GM12878 (cell line): Measurements from ENCODE around the gene CFLAR. TPM values are rescaled to one million over a fixed set of nuclear protein-coding genes. Genes with fewer than 3 reads are reported as not detected.

Experiments used
- HDAC6 ChIP-seq: fragments of 200-600 bp; sonication (generic); IDR thresholded peaks from one replicate; pipeline ENCODE4 v1.8.0; 2017; ENCODE audit warnings: antibody characterized with exemption; ENCODE audit not compliant: unreplicated experiment
- HDGF ChIP-seq: fragments of 450-650 bp; IDR thresholded peaks from 2 replicates; pipeline ENCODE4 v1.6.1; 2016; ENCODE audit warnings: antibody characterized with exemption
- IKZF1 ChIP-seq: fragments of 450-650 bp; conservative IDR thresholded peaks from 2 replicates; pipeline ENCODE4 v1.6.1; 2017; ENCODE audit warnings: antibody characterized with exemption, mild to moderate bottlenecking
- JUNB ChIP-seq: IDR thresholded peaks from 2 replicates; pipeline ENCODE4 v1.6.1; 2016; ENCODE audit warnings: antibody characterized with exemption, mild to moderate bottlenecking
- MEF2A ChIP-seq: IDR thresholded peaks from 2 replicates; pipeline ENCODE4 v1.6.1; 2011; ENCODE audit warnings: low read depth, mild to moderate bottlenecking, low read length, moderate library complexity; ENCODE audit not compliant: insufficient read depth
- NBN ChIP-seq: fragments of 450-650 bp; IDR thresholded peaks from 2 replicates; pipeline ENCODE4 v1.6.1; 2016
- NR2F1 ChIP-seq: fragments of 450-650 bp; conservative IDR thresholded peaks from 2 replicates; pipeline ENCODE4 v1.6.1; 2017; ENCODE audit warnings: mild to moderate bottlenecking
- RELA ChIP-seq: fragments of 450-650 bp; IDR thresholded peaks from 2 replicates; pipeline ENCODE4 v1.8.0; 2014; ENCODE audit warnings: borderline replicate concordance; ENCODE audit not compliant: partially characterized antibody
- SMARCA5 ChIP-seq: fragments of 450-650 bp; IDR thresholded peaks from 2 replicates; pipeline ENCODE4 v1.6.1; 2017; ENCODE audit warnings: mild to moderate bottlenecking
- SREBF1 ChIP-seq: IDR thresholded peaks from 2 replicates; pipeline ENCODE4 v1.6.1; 2012; ENCODE audit warnings: mild to moderate bottlenecking, low read length
- TBL1XR1 ChIP-seq: IDR thresholded peaks from 2 replicates; pipeline ENCODE4 v1.6.1; 2012; ENCODE audit warnings: low read depth, low read length, improper control_type of control experiment
- YY1 ChIP-seq: IDR thresholded peaks from 2 replicates; pipeline ENCODE4 v1.6.1; 2011; ENCODE audit warnings: low read depth, mild to moderate bottlenecking, low read length
- ZNF24 ChIP-seq: fragments of 450-650 bp; IDR thresholded peaks from 2 replicates; pipeline ENCODE4 v1.6.1; 2017; ENCODE audit warnings: antibody characterized with exemption, mild to moderate bottlenecking
- polyA plus RNA-seq, 11 experiments: library from polyadenylated mRNA; depleted of rRNA in 4 of 11; unstranded in 6 of 11; stranded (reverse) in 5 of 11; fragments of >200 nt; fragmentation: Nextera tagmentation in 4 of 11; fragmentation: Illumina TruSeq in 1 of 11; extraction: Ambion mirVana in 4 of 11; extraction: Trizol in 1 of 11; gene quantifications; 1 replicate in 1 of 11; 2 replicates in 10 of 11; pipeline versions ENCODE4 v1.2.1 to v1.2.3, GENCODE V29; 2011 to 2016; ENCODE audit warnings: inconsistent platforms in 2 of 11, missing spikeins in 2 of 11, low read depth in 1 of 11
- total RNA-seq, 4 experiments: library from RNA; depleted of rRNA in 3 of 4; stranded (reverse); fragments of >200 nt in 3 of 4; fragmentation: Illumina TruSeq in 1 of 4; extraction: Trizol in 1 of 4; gene quantifications; 2 replicates each; pipeline versions ENCODE4 v1.2.1 to v1.2.3, GENCODE V29; 2013 to 2021
- TF ChIP-seq, protein P1 (sequence below): fragments of 450-650 bp; IDR thresholded peaks from 2 replicates; pipeline ENCODE4 v1.6.1; 2017; ENCODE audit warnings: borderline replicate concordance
- TF ChIP-seq, protein P2 (sequence below): IDR thresholded peaks from 2 replicates; pipeline ENCODE4 v1.6.1; 2011; ENCODE audit warnings: borderline replicate concordance, low read depth, mild to moderate bottlenecking, moderate library complexity, mixed read lengths, low read length; ENCODE audit not compliant: insufficient read depth; ENCODE audit errors: extremely low read length
- TF ChIP-seq, protein P3 (sequence below): fragments of 450-650 bp; IDR thresholded peaks from 2 replicates; pipeline ENCODE4 v1.6.1; 2018; ENCODE audit warnings: mild to moderate bottlenecking, low read depth, moderate library complexity; ENCODE audit not compliant: partially characterized antibody
- TF ChIP-seq, protein P4 (sequence below): IDR thresholded peaks from 2 replicates; pipeline ENCODE4 v1.6.1; 2012; ENCODE audit warnings: low read depth, low read length, improper control_type of control experiment
- TF ChIP-seq, protein P5 (sequence below): fragments of 450-650 bp; formaldehyde crosslinking; IDR thresholded peaks from 2 replicates; pipeline ENCODE4 v1.5.0; 2022; ENCODE audit warnings: mild to moderate bottlenecking, missing genetic modification characterization

Gene CFLAR
- total and polyA plus RNA-seq, 10 of the 15 experiments (the other 5 are each of a cell fraction or from before 2014, with no cell fraction given), result 80.6 to 181 (median 101) TPM

DNA sequence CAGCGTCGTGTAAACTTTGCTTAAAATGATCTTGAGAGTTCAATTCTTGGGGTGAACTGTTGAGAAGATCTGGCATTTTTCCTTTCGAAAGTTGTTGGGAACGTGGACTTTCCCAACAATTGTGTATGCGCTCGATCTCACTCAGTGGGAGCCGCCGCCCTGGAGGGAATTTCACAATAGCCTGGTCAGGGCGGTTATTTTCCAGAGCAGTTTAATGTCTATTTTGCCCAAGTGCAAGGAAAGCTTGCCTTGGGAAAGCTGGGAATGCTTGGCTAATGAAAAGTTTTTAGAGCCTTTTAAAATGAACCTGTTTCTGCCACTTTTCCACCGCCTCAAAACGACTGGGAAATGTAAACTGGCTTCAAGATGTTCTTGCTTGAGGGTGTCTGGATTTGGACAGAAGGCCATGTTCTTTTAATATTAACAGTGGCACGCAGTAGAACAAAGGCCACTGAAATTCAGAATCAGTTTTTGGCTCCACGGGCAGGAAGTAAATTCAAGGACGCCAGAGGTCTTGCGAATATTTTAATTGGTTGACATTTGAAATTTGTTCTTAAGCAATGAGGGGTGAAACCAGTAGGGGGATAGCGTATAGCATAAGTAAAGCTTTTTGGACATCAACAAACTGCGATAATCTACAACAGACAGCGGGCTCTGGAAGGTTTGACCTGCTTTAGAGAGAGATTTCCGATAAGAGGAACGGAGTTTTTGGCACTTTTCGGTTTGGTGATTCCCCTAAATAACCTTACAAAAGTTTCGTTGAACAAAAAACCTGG is 1.2 kb downstream of the CFLAR start (continued):
- TF ChIP-seq JUNB (no peak), MEF2A (no peak), HDGF (no peak), YY1 (no peak; the same call in 1 of the 2 replicates), RELA (no peak), NBN (peak; percentile 11; the same call in 1 of the 2 replicates), TBL1XR1 (no peak), SREBF1 (no peak), IKZF1 (peak; percentile 73), SMARCA5 (no peak), HDAC6 (no peak), ZNF24 (no peak), NR2F1 (no peak)
- TF ChIP-seq, protein P1, sequence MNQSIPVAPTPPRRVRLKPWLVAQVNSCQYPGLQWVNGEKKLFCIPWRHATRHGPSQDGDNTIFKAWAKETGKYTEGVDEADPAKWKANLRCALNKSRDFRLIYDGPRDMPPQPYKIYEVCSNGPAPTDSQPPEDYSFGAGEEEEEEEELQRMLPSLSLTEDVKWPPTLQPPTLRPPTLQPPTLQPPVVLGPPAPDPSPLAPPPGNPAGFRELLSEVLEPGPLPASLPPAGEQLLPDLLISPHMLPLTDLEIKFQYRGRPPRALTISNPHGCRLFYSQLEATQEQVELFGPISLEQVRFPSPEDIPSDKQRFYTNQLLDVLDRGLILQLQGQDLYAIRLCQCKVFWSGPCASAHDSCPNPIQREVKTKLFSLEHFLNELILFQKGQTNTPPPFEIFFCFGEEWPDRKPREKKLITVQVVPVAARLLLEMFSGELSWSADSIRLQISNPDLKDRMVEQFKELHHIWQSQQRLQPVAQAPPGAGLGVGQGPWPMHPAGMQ, result no peak
- TF ChIP-seq, protein P2, sequence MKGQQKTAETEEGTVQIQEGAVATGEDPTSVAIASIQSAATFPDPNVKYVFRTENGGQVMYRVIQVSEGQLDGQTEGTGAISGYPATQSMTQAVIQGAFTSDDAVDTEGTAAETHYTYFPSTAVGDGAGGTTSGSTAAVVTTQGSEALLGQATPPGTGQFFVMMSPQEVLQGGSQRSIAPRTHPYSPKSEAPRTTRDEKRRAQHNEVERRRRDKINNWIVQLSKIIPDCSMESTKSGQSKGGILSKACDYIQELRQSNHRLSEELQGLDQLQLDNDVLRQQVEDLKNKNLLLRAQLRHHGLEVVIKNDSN, result no peak
- TF ChIP-seq, protein P3, sequence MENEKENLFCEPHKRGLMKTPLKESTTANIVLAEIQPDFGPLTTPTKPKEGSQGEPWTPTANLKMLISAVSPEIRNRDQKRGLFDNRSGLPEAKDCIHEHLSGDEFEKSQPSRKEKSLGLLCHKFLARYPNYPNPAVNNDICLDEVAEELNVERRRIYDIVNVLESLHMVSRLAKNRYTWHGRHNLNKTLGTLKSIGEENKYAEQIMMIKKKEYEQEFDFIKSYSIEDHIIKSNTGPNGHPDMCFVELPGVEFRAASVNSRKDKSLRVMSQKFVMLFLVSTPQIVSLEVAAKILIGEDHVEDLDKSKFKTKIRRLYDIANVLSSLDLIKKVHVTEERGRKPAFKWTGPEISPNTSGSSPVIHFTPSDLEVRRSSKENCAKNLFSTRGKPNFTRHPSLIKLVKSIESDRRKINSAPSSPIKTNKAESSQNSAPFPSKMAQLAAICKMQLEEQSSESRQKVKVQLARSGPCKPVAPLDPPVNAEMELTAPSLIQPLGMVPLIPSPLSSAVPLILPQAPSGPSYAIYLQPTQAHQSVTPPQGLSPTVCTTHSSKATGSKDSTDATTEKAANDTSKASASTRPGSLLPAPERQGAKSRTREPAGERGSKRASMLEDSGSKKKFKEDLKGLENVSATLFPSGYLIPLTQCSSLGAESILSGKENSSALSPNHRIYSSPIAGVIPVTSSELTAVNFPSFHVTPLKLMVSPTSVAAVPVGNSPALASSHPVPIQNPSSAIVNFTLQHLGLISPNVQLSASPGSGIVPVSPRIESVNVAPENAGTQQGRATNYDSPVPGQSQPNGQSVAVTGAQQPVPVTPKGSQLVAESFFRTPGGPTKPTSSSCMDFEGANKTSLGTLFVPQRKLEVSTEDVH, result no peak
- TF ChIP-seq, protein P4, sequence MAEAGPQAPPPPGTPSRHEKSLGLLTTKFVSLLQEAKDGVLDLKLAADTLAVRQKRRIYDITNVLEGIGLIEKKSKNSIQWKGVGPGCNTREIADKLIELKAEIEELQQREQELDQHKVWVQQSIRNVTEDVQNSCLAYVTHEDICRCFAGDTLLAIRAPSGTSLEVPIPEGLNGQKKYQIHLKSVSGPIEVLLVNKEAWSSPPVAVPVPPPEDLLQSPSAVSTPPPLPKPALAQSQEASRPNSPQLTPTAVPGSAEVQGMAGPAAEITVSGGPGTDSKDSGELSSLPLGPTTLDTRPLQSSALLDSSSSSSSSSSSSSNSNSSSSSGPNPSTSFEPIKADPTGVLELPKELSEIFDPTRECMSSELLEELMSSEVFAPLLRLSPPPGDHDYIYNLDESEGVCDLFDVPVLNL, result no peak
- TF ChIP-seq, protein P5, sequence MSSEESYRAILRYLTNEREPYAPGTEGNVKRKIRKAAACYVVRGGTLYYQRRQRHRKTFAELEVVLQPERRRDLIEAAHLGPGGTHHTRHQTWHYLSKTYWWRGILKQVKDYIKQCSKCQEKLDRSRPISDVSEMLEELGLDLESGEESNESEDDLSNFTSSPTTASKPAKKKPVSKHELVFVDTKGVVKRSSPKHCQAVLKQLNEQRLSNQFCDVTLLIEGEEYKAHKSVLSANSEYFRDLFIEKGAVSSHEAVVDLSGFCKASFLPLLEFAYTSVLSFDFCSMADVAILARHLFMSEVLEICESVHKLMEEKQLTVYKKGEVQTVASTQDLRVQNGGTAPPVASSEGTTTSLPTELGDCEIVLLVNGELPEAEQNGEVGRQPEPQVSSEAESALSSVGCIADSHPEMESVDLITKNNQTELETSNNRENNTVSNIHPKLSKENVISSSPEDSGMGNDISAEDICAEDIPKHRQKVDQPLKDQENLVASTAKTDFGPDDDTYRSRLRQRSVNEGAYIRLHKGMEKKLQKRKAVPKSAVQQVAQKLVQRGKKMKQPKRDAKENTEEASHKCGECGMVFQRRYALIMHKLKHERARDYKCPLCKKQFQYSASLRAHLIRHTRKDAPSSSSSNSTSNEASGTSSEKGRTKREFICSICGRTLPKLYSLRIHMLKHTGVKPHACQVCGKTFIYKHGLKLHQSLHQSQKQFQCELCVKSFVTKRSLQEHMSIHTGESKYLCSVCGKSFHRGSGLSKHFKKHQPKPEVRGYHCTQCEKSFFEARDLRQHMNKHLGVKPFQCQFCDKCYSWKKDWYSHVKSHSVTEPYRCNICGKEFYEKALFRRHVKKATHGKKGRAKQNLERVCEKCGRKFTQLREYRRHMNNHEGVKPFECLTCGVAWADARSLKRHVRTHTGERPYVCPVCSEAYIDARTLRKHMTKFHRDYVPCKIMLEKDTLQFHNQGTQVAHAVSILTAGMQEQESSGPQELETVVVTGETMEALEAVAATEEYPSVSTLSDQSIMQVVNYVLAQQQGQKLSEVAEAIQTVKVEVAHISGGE, result no peak
